PC-3 (cell line): ENCODE results near the gene DIP2A.

ENCODE experiments used
- EZH2 ChIP-seq: fragments of 300-600 bp; sonication (generic); IDR thresholded peaks from one replicate; pipeline ENCODE4 v1.6.1; 2017; ENCODE audit warnings: antibody characterized with exemption, mild to moderate bottlenecking, low read length; ENCODE audit not compliant: unreplicated experiment
- EZH2phosphoT487 ChIP-seq: fragments of 300-600 bp; sonication (generic); IDR thresholded peaks from 2 replicates; pipeline ENCODE4 v1.6.1; 2018; ENCODE audit warnings: mild to moderate bottlenecking, antibody characterized with exemption, low read length, borderline replicate concordance
- TF ChIP-seq, protein P1 (sequence below): fragments of 300-600 bp; sonication (generic); conservative IDR thresholded peaks from 2 replicates; pipeline ENCODE4 v1.5.1; 2017; ENCODE audit warnings: antibody characterized with exemption, low read depth, mild to moderate bottlenecking, low read length

DNA sequence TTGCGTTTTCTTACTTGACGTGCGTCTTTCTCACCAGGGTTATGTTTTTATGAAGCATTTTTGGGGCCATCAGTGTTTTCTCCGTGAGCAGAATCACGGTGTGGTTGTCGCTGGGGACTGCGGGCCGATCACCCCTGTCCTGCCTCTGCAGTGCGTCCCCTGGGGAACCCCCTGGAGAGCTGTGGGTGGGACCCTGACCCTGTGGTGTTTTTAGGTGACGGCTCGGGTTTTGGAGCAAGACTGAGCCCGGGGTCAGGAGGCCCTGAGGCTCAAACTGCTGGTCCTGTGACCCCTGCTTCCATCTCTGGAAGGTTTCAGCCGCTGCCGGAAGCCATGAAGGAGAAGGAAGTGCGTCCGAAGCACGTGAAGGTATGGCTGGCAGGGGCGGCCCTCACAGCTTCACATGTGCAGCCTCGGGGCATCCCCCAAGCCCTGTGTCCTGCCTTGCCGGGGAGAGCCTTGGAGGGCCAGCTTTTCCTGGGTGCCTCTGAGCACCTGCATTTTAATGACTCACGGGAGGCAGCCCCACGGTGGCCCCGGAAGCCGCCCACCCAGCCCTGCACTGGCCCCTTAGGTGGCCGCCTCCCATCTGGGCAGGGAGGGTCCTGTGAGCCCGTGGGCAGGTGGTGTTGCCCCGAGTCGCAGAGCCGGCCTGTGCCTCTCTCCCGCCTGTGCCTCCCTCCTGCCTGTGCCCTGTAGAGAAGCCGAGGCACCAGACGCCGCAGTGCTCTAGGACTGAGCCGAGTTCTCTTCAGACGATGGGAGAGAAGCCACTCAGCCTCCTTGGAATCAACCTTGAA is 36.7 kb upstream of the DIP2A start:
- TF ChIP-seq EZH2phosphoT487 = no peak
- TF ChIP-seq, protein P1, sequence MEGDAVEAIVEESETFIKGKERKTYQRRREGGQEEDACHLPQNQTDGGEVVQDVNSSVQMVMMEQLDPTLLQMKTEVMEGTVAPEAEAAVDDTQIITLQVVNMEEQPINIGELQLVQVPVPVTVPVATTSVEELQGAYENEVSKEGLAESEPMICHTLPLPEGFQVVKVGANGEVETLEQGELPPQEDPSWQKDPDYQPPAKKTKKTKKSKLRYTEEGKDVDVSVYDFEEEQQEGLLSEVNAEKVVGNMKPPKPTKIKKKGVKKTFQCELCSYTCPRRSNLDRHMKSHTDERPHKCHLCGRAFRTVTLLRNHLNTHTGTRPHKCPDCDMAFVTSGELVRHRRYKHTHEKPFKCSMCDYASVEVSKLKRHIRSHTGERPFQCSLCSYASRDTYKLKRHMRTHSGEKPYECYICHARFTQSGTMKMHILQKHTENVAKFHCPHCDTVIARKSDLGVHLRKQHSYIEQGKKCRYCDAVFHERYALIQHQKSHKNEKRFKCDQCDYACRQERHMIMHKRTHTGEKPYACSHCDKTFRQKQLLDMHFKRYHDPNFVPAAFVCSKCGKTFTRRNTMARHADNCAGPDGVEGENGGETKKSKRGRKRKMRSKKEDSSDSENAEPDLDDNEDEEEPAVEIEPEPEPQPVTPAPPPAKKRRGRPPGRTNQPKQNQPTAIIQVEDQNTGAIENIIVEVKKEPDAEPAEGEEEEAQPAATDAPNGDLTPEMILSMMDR = no peak
- no peak for TF ChIP-seq EZH2
